Body of pancreas (tissue), 4 donors: ENCODE data around the gene GALM.

Experiments used
- CTCF ChIP-seq, 7 experiments: fragments of 450-650 bp in 4 of 7; fragments of 200-600 bp in 3 of 7; sonication (generic) in 3 of 7; IDR thresholded peaks; one replicate each; pipeline ENCODE4 v1.5.1; 2016 to 2019; ENCODE audit warnings: antibody characterized with exemption in 7 of 7
- POLR2A ChIP-seq, 3 donors: fragments of 450-650 bp; IDR thresholded peaks; one replicate each; pipeline ENCODE4 v1.6.1; 2016; ENCODE audit warnings: antibody characterized with exemption in 3 of 3, mild to moderate bottlenecking in 2 of 3

GRCh38 chr2:38672445-38673391 is 6.8 kb downstream of the GALM start:
- TF ChIP-seq CTCF (IDR thresholded peaks at IDR 0.05) = no peak
- no peak for TF ChIP-seq POLR2A (IDR thresholded peaks at IDR 0.05)
